Type B pancreatic cell (in vitro differentiated cells): Measurements from ENCODE around the gene SLC38A6. TPM values are rescaled to one million over a fixed set of nuclear protein-coding genes. Genes with fewer than 3 reads are reported as not detected.

Experiments
- DNase-seq: peaks from one replicate; pipeline ENCODE4 v3.0.0; 2021; ENCODE audit warnings: mixed read lengths; ENCODE audit not compliant: unreplicated experiment; ENCODE audit errors: extremely low spot score
- H3K27ac Mint-ChIP-seq: 2 replicates; pipeline ENCODE4 v1.8.0; 2021; ENCODE audit warnings: mild to moderate bottlenecking, mixed read lengths
- H3K27me3 Mint-ChIP-seq: 2 replicates; pipeline ENCODE4 v1.8.0; 2021; ENCODE audit warnings: mixed read lengths
- H3K36me3 Mint-ChIP-seq: 2 replicates; pipeline ENCODE4 v1.8.0; 2021; ENCODE audit warnings: mixed read lengths
- H3K4me1 Mint-ChIP-seq: one replicate; pipeline ENCODE4 v1.8.0; 2021; ENCODE audit warnings: mixed read lengths; ENCODE audit not compliant: unreplicated experiment
- H3K4me3 Mint-ChIP-seq: 2 replicates; pipeline ENCODE4 v1.8.0; 2021; ENCODE audit warnings: mild to moderate bottlenecking, mixed read lengths
- H3K9me3 Mint-ChIP-seq: 2 replicates; pipeline ENCODE4 v1.8.0; 2021; ENCODE audit warnings: mixed read lengths
- CTCF ChIP-seq: fragments of 200-600 bp; sonication (generic); conservative IDR thresholded peaks from 2 replicates; pipeline ENCODE4 v1.5.0; 2021; ENCODE audit warnings: antibody characterized with exemption, mild to moderate bottlenecking
- total RNA-seq: library from RNA; stranded (reverse); gene quantifications from 2 replicates; pipeline ENCODE4 v1.2.1, GENCODE V29; 2021; ENCODE audit warnings: low replicate concordance

Gene SLC38A6
- total RNA-seq, 1 donor from 2014 or later, result 19.1 TPM

GRCh38 chr14:60945984-60946383, 35.1 kb upstream of the SLC38A6 start:
- no peak for TF ChIP-seq CTCF
- peaks cover 14% of the 10 kb centered on the region for H3K36me3 Mint-ChIP-seq
- no peaks in the 10 kb centered on the region for H3K27me3 Mint-ChIP-seq
- H3K4me1 Mint-ChIP-seq, result peaks cover 5% of the 10 kb centered on the region
- no peak for DNase-seq
- H3K9me3 Mint-ChIP-seq, result no peaks in the 10 kb centered on the region
- no peak overlapping the region for H3K4me3 Mint-ChIP-seq
- no peak overlapping the region for H3K27ac Mint-ChIP-seq

- no peak for TF ChIP-seq CTCF
- Mint-ChIP-seq H3K36me3 (peaks cover 11% of the 10 kb centered on the region), H3K27ac (no peak overlapping the region), H3K4me3 (no peak overlapping the region), H3K4me1 (peaks cover 5% of the 10 kb centered on the region), H3K9me3 (no peaks in the 10 kb centered on the region), H3K27me3 (no peaks in the 10 kb centered on the region)
- no peak for DNase-seq
Measured at GRCh38 chr14:60946773-60947172, 34.3 kb upstream of the SLC38A6 start.

DNA sequence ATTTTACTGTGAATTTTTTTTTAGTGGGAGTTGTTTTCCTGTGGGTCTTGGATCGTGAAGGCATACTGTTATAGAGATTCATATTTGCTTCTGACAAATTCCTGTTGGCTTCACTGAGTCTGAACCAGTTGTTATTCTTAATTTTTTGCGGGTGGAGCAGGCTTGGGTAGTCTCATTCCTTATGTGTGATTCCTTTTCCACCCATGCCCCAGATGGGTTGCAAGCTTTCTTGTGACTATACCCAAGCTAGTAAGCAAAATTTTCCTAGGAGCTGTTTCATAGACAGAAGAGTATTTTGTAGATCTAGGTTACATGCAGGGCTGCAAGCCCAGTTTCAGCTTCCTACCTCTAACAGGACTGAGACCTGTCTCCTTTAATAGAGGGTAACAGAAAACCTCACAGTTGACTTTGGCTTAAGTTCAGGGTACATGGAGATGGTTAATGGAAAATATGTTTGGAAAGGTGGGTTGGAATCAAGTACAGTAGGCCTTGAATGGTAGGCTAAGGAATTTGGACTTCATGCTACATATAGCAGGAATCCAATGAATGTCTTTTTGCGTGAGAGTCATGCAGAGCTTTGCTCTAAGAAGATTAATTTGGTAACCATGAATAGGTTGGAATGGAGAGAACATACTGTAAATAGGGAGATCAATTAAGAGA, 29.1 kb upstream of the SLC38A6 start:
- Mint-ChIP-seq H3K36me3 (peaks cover 12% of the 10 kb centered on the region), H3K27ac (no peak overlapping the region), H3K4me3 (no peak overlapping the region), H3K4me1 (no peaks in the 10 kb centered on the region), H3K9me3 (peaks cover 14% of the 10 kb centered on the region), H3K27me3 (no peaks in the 10 kb centered on the region)
- TF ChIP-seq CTCF, result no peak
- DNase-seq, result no peak

DNA sequence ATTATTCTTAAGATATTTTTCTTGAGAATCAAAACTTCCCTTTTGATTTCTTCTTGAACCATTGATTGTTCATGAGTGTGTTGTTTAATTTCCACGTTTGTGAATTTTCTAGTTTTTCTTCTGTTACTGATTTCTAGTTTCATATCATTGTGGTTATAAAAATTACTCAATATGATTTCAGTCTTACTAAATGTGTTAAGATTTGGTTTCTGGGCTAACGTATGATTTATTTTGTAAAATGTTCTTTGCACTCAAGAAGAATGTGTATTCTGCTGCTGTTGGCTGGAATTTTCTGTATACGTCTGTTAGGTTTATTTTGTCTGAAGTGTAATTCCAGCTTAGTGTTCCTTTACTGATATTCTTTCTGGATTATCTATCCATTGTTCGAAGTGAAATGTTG, 24.8 kb upstream of the SLC38A6 start:
- TF ChIP-seq CTCF, result no peak
- H3K4me3 Mint-ChIP-seq, result no peak overlapping the region
- peaks cover 23% of the 10 kb centered on the region for H3K9me3 Mint-ChIP-seq
- DNase-seq, result no peak
- H3K36me3 Mint-ChIP-seq, result peaks cover 41% of the 10 kb centered on the region
- H3K27ac Mint-ChIP-seq, result no peak overlapping the region
- H3K4me1 Mint-ChIP-seq, result no peaks in the 10 kb centered on the region
- no peaks in the 10 kb centered on the region for H3K27me3 Mint-ChIP-seq

DNA sequence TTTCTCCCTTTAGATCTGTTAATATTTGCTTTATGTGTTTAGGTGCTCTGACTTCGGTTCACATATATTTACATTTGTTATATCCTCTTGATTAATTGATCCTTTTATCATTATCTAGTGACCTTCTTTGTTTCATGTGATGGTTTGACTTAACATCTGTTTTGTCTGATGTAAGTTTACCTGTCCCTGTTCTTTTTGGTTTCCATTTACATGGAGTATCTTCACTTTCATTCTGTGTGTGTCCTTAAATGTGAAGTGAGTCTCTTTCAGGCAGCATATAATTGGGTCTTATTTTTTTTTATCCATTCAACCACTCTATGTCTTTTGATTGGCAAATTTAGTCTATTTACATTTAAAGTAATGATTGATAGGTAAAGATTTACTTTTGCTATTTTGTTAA, 24.4 kb upstream of the SLC38A6 start:
- Mint-ChIP-seq H3K4me1 (no peaks in the 10 kb centered on the region), H3K27me3 (no peaks in the 10 kb centered on the region), H3K36me3 (peaks cover 44% of the 10 kb centered on the region), H3K27ac (no peak overlapping the region), H3K4me3 (no peak overlapping the region), H3K9me3 (peaks cover 23% of the 10 kb centered on the region)
- DNase-seq, result no peak
- no peak for TF ChIP-seq CTCF

GRCh38 chr14:60958146-60958545, 22.9 kb upstream of the SLC38A6 start:
- Mint-ChIP-seq H3K36me3 (peaks cover 44% of the 10 kb centered on the region), H3K27ac (no peak overlapping the region), H3K4me1 (no peaks in the 10 kb centered on the region), H3K9me3 (peaks cover 23% of the 10 kb centered on the region), H3K27me3 (no peaks in the 10 kb centered on the region), H3K4me3 (no peak overlapping the region)
- no peak for DNase-seq
- no peak for TF ChIP-seq CTCF
